ENCODE results near the gene TLCD3A.

TLCD3A gene

GRCh38 chr17:708132-708531 lies 24.3 kb upstream of the TLCD3A start:
- DNase-seq (ENCODE audit: low spot score), result no peak
- no peak for TF ChIP-seq CTCF (IDR thresholded peaks at IDR 0.05)
- Histone ChIP-seq H3K4me3 (no peak overlapping the region), H3K27ac (no peak overlapping the region)

GRCh38 chr17:718075-718474 lies 14.3 kb upstream of the TLCD3A start:
- DNase-seq (ENCODE audit: low spot score), result no peak
- Histone ChIP-seq H3K27ac (no peak overlapping the region), H3K4me3 (no peak overlapping the region)
- TF ChIP-seq CTCF (IDR thresholded peaks at IDR 0.05), result no peak

GRCh38 chr17:720706-721539 lies 11.5 kb upstream of the TLCD3A start:
- Histone ChIP-seq H3K27ac (no peak overlapping the region), H3K4me3 (no peak overlapping the region)
- DNase-seq (ENCODE audit: low spot score), result no peak
- no peak for TF ChIP-seq CTCF (IDR thresholded peaks at IDR 0.05)

- no peak overlapping the region for H3K4me3 ChIP-seq
- no peak for TF ChIP-seq CTCF (IDR thresholded peaks at IDR 0.05)
Measured at GRCh38 chr17:721540-721937, 10.9 kb upstream of the TLCD3A start.

DNA sequence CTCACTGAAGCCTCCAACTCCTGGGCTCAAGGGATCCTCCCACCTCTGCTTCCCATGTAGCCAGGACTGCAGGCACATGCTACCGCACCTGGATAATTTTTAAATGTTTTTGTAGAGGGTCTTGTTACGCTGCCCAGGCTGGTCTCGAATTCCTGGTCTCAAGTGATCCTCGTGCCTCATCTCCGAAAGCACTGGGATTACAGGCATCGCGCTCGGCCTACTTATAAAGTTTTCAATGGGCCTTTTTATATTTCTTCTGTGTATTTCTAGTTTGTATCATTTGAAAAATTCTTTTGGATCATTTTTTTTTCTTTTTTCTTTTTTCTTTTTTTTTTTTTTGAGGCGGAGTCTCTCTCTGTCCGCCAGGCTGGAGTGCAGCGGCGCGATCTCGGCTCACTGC lies 7.3 kb upstream of the TLCD3A start:
- Histone ChIP-seq H3K4me3 (no peak overlapping the region), H3K27ac (no peak overlapping the region)
- no peak for TF ChIP-seq CTCF (IDR thresholded peaks at IDR 0.05)
- no peak for DNase-seq (ENCODE audit: low spot score)

More at GRCh38 chr17:721540-721937, 10.9 kb upstream of the TLCD3A start:
- no peak for DNase-seq (ENCODE audit: low spot score)
- H3K27ac ChIP-seq, result no peak overlapping the region

- Histone ChIP-seq H3K4me3 (no peak overlapping the region), H3K27ac (no peak overlapping the region)
- DNase-seq (ENCODE audit: low spot score), result no peak
- no peak for TF ChIP-seq CTCF (IDR thresholded peaks at IDR 0.05)
Measured at GRCh38 chr17:725746-726145, 6.7 kb upstream of the TLCD3A start.

DNA sequence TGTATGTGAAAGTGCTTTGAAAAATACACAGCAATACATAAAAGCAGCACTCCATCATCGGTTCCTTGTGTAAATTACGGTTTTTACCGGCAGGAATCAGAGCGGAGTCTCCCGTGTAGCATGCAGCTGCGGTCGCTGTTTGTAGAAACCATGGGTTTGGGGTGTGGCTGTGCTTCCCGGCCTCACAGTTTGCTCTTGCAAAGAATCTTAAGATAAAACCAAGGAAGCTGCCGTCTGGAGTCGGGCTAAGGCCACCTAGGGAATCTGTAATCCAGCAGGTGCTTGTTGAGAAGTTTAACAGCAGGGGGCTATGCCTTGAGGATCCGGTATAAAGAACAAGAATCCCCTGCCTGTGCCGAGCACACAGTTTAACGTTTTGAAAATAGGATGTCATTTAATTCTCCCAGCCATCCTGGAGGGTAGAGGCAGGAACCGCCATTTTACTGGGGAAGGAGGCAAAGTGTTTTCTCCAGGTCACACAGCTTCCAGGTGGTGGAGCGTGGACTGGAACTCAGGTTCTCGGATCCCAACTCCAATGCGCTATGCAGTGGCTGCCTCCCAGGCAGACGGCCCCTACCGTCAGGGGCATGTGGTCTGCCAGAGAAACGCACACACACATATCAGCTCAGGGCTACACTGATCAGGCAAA lies 6.0 kb upstream of the TLCD3A start:
- no peak for DNase-seq (ENCODE audit: low spot score)
- no peak overlapping the region for H3K4me3 ChIP-seq
- no peak for TF ChIP-seq CTCF (IDR thresholded peaks at IDR 0.05)
- no peak overlapping the region for H3K27ac ChIP-seq

All from coronary artery (tissue), 2 donors.